H9 (cell line): ENCODE results near the gene MYBPC2. TPM values are rescaled to one million over a fixed set of nuclear protein-coding genes. Genes with fewer than 3 reads are reported as not detected.

Experiments
- DNase-seq: peaks from one replicate; pipeline ENCODE4 v3.0.0-alpha.2; 2017
- H2AFZ ChIP-seq: one replicate; pipeline ENCODE4 v1.6.1; 2013; ENCODE audit warnings: mild to moderate bottlenecking, low read length, control low read depth, moderate library complexity
- H2AK5ac ChIP-seq: 2 replicates; pipeline ENCODE4 v1.6.1; 2013; ENCODE audit warnings: low read length, control low read depth, mixed read lengths; ENCODE audit not compliant: insufficient read length
- H2BK120ac ChIP-seq: one replicate; pipeline ENCODE4 v1.6.1; 2013; ENCODE audit warnings: low read depth, mild to moderate bottlenecking, low read length, control low read depth, inconsistent platforms; ENCODE audit not compliant: poor library complexity, severe bottlenecking
- H2BK12ac ChIP-seq: 2 replicates; pipeline ENCODE4 v1.6.1; 2013; ENCODE audit warnings: low read length, control low read depth, mixed read lengths, low read depth; ENCODE audit not compliant: insufficient read length
- H2BK15ac ChIP-seq: 2 replicates; pipeline ENCODE4 v1.6.1; 2013; ENCODE audit warnings: low read depth, low read length, control low read depth
- H2BK20ac ChIP-seq: one replicate; pipeline ENCODE4 v1.6.1; 2013; ENCODE audit warnings: low read depth, mild to moderate bottlenecking, low read length, control low read depth, inconsistent platforms; ENCODE audit not compliant: poor library complexity, severe bottlenecking
- H2BK5ac ChIP-seq: 2 replicates; pipeline ENCODE4 v1.6.1; 2013; ENCODE audit warnings: low read length, control low read depth, mixed read lengths; ENCODE audit not compliant: insufficient read length
- H3K14ac ChIP-seq: 2 replicates; pipeline ENCODE4 v1.6.1; 2013; ENCODE audit warnings: low read length, control low read depth; ENCODE audit not compliant: insufficient read depth
- H3K18ac ChIP-seq: 2 replicates; pipeline ENCODE4 v1.6.1; 2013; ENCODE audit warnings: low read depth, mild to moderate bottlenecking, mixed read lengths, low read length, control low read depth; ENCODE audit not compliant: insufficient read length
- H3K23ac ChIP-seq: 2 replicates; pipeline ENCODE4 v1.6.1; 2013; ENCODE audit warnings: low read length, control low read depth, mixed read lengths, low read depth; ENCODE audit not compliant: insufficient read length
- H3K23me2 ChIP-seq: 2 replicates; pipeline ENCODE4 v1.6.1; 2013; ENCODE audit warnings: low read depth, mild to moderate bottlenecking, mixed read lengths, low read length, control low read depth; ENCODE audit not compliant: insufficient read length, poor library complexity, severe bottlenecking
- H3K27ac ChIP-seq: 2 replicates; pipeline ENCODE4 v1.5.1; 2013; ENCODE audit warnings: low read length, control low read depth, mixed read lengths, low read depth; ENCODE audit not compliant: insufficient read length
- H3K27me3 ChIP-seq: 2 replicates; pipeline ENCODE4 v1.6.1; 2013; ENCODE audit warnings: low read length, control low read depth, inconsistent platforms; ENCODE audit not compliant: insufficient read depth
- H3K4ac ChIP-seq: 2 replicates; pipeline ENCODE4 v1.6.1; 2013; ENCODE audit warnings: low read depth, mild to moderate bottlenecking, control low read depth, inconsistent platforms, low read length, moderate library complexity
- H3K4me1 ChIP-seq: 2 replicates; pipeline ENCODE4 v1.6.1; 2013; ENCODE audit warnings: low read length, control low read depth, inconsistent platforms; ENCODE audit not compliant: insufficient read depth
- H3K4me2 ChIP-seq: 2 replicates; pipeline ENCODE4 v1.6.1; 2013; ENCODE audit warnings: low read length, control low read depth, mixed read lengths; ENCODE audit not compliant: insufficient read length, insufficient read depth
- H3K56ac ChIP-seq: 2 replicates; pipeline ENCODE4 v1.6.1; 2013; ENCODE audit warnings: low read depth, mild to moderate bottlenecking, mixed read lengths, low read length, control low read depth; ENCODE audit not compliant: insufficient read length
- H3K79me1 ChIP-seq: 2 replicates; pipeline ENCODE4 v1.6.1; 2013; ENCODE audit warnings: low read depth, mild to moderate bottlenecking, moderate library complexity, low read length, control low read depth, inconsistent platforms; ENCODE audit not compliant: insufficient read depth, poor library complexity, severe bottlenecking
- H3K79me2 ChIP-seq: 2 replicates; pipeline ENCODE4 v1.6.1; 2013; ENCODE audit warnings: low read length, control low read depth, inconsistent platforms; ENCODE audit not compliant: insufficient read depth
- H3K9ac ChIP-seq: 2 replicates; pipeline ENCODE4 v1.6.1; 2013; ENCODE audit warnings: low read length, control low read depth, mixed read lengths; ENCODE audit not compliant: insufficient read length; ENCODE audit errors: extremely low read depth
- H3K9me3 ChIP-seq: one replicate; pipeline ENCODE4 v1.6.1; 2013; ENCODE audit warnings: low read depth, low read length, inconsistent platforms; ENCODE audit not compliant: control insufficient read depth
- H3T11ph ChIP-seq: one replicate; pipeline ENCODE4 v1.6.1; 2013; ENCODE audit warnings: mild to moderate bottlenecking, low read length, control low read depth, inconsistent platforms
- H4K20me1 ChIP-seq: one replicate; pipeline ENCODE4 v1.6.1; 2013; ENCODE audit not compliant: control insufficient read depth, insufficient read length, insufficient read depth
- H4K5ac ChIP-seq: 2 replicates; pipeline ENCODE4 v1.6.1; 2013; ENCODE audit warnings: low read depth, mild to moderate bottlenecking, mixed read lengths, low read length, control low read depth; ENCODE audit not compliant: insufficient read length
- H4K8ac ChIP-seq: replicated peaks from 2 replicates; pipeline ENCODE4 v1.6.1; 2013; ENCODE audit warnings: low read length, control low read depth, mixed read lengths, low read depth; ENCODE audit not compliant: insufficient read length
- H4K91ac ChIP-seq: 2 replicates; pipeline ENCODE4 v1.6.1; 2013; ENCODE audit warnings: low read depth, mild to moderate bottlenecking, moderate library complexity, mixed read lengths, low read length, control low read depth; ENCODE audit not compliant: insufficient read length
- H3K27ac Mint-ChIP-seq, 3 experiments: 2 replicates in 2 of 3; 3 replicates in 1 of 3; pipeline ENCODE4 v1.8.0; 2020 to 2021; ENCODE audit warnings: mixed read lengths in 3 of 3, mild to moderate bottlenecking in 1 of 3, moderate library complexity in 1 of 3
- H3K27me3 Mint-ChIP-seq: 2 replicates; pipeline ENCODE4 v1.8.0; 2021; ENCODE audit warnings: low read depth, mild to moderate bottlenecking, moderate library complexity, mixed read lengths
- H3K36me3 Mint-ChIP-seq, 3 experiments: 2 replicates in 2 of 3; 3 replicates in 1 of 3; pipeline ENCODE4 v1.8.0; 2020 to 2021; ENCODE audit warnings: low read depth in 3 of 3, mixed read lengths in 3 of 3; ENCODE audit not compliant: insufficient read depth in 1 of 3
- H3K4me1 Mint-ChIP-seq, 2 experiments: 2 replicates each; pipeline ENCODE4 v1.8.0; 2020; ENCODE audit warnings: mixed read lengths in 2 of 2
- H3K4me3 Mint-ChIP-seq, 2 experiments: 2 replicates in 1 of 2; 3 replicates in 1 of 2; pipeline ENCODE4 v1.8.0; 2020 to 2021; ENCODE audit warnings: mild to moderate bottlenecking in 2 of 2, mixed read lengths in 2 of 2, moderate library complexity in 1 of 2
- H3K9me3 Mint-ChIP-seq, 2 experiments: 2 replicates in 1 of 2; 3 replicates in 1 of 2; pipeline ENCODE4 v1.8.0; 2020; ENCODE audit warnings: mild to moderate bottlenecking in 2 of 2, mixed read lengths in 2 of 2, moderate library complexity in 1 of 2
- CTCF ChIP-seq: fragments of 200-600 bp; sonication (generic); conservative IDR thresholded peaks from 3 replicates; pipeline ENCODE4 v1.8.0; 2021; ENCODE audit warnings: antibody characterized with exemption, mild to moderate bottlenecking
- WGBS: extraction: QIAGEN DNeasy Blood & Tissue Kit; methylation state at CpG from one replicate; pipeline ENCODE4 v1.1.7; 2013; ENCODE audit warnings: missing lambda C conversion rate, low lambda C conversion rate, mixed read lengths; ENCODE audit not compliant: insufficient read length; ENCODE audit errors: extremely low coverage; 5-methylcytosine and 5-hydroxymethylcytosine counted together
- total RNA-seq: library from RNA; stranded (reverse); gene quantifications from 2 replicates; pipeline ENCODE4 v1.2.1, GENCODE V29; 2021

The MYBPC2 gene
- total RNA-seq, 1 experiment from 2014 or later, result 4.9 TPM

- H3K4me1 ChIP-seq, result no peaks in the 10 kb centered on the region
- no peaks in the 10 kb centered on the region for H3K23me2 ChIP-seq
- H2BK20ac ChIP-seq, result no peak overlapping the region
- no peak overlapping the region for H3K9ac ChIP-seq
- H3K9me3 ChIP-seq, result no peaks in the 10 kb centered on the region
- H3K23ac ChIP-seq, result no peak overlapping the region
- H2BK120ac ChIP-seq, result no peak overlapping the region
- no peak overlapping the region for H4K8ac ChIP-seq
- H3K27ac ChIP-seq, result no peak overlapping the region
- no peak overlapping the region for H3K18ac ChIP-seq
- H2BK12ac ChIP-seq, result no peak overlapping the region
- H2BK5ac ChIP-seq, result no peak overlapping the region
- H2BK15ac ChIP-seq, result no peak overlapping the region
- no peak overlapping the region for H3K4me2 ChIP-seq
- H4K5ac ChIP-seq, result no peak overlapping the region
- H3K56ac ChIP-seq, result no peak overlapping the region
- H3K14ac ChIP-seq, result no peak overlapping the region
- Mint-ChIP-seq H3K36me3 (no peaks in the 10 kb centered on the region; a peak in 3 of 7 replicates), H3K4me3 (no peak overlapping the region), H3K27ac (no peak overlapping the region), H3K27me3 (peaks cover 29% of the 10 kb centered on the region), H3K9me3 (no peaks in the 10 kb centered on the region; a peak in 1 of 5 replicates), H3K4me1 (peaks cover 5 to 12% of the 10 kb centered on the region in 2 experiments)
- H3T11ph ChIP-seq, result no peak overlapping the region
- no peak overlapping the region for H3K4ac ChIP-seq
- H2AK5ac ChIP-seq, result no peak overlapping the region
- H4K91ac ChIP-seq, result no peak overlapping the region
- H4K20me1 ChIP-seq, result no peaks in the 10 kb centered on the region
- no peak for TF ChIP-seq CTCF
- H3K79me2 ChIP-seq, result no peaks in the 10 kb centered on the region
- no peaks in the 10 kb centered on the region for H3K79me1 ChIP-seq
- 100% methylated on average over 2 of the region's 10 CpGs for WGBS
- peaks cover 2% of the 10 kb centered on the region; the same call in 1 of the 2 replicates for H3K27me3 ChIP-seq
- no peak overlapping the region for H2AFZ ChIP-seq
- DNase-seq, result no peak
Observed at GRCh38 chr19:50506700-50507099, 74.0 kb downstream of the MYBPC2 start.
